AG04450 (cell line): ENCODE results near the gene NOB1. TPM values are rescaled to one million over a fixed set of nuclear protein-coding genes. Genes with fewer than 3 reads are reported as not detected.
A peak's percentile ranks its signal among the peaks of the same experiment; 100 is the strongest.

ENCODE experiments used
- CTCF ChIA-PET: fragments of 300-600, 350-600 bp; formaldehyde crosslinking; extraction: SDS; loops from one replicate; lab custom pipeline; 2022; ENCODE audit warnings: antibody characterized with exemption, inconsistent platforms; lab: Charles Lee
- POLR2A ChIA-PET: fragments of 350-600 bp; formaldehyde crosslinking; extraction: SDS; loops from one replicate; lab custom pipeline; 2021; ENCODE audit warnings: antibody characterized with exemption, inconsistent platforms; lab: Yijun Ruan, JAX
- DNase-seq: peaks from one replicate; pipeline ENCODE4 v3.0.0-alpha.2; 2011; ENCODE audit warnings: low read depth, low spot score
- H3K27ac ChIP-seq: one replicate; pipeline ENCODE4 v1.5.1; 2012; ENCODE audit warnings: low read depth, low read length, control low read depth
- H3K27me3 ChIP-seq: one replicate; pipeline ENCODE4 v1.6.0; 2012; ENCODE audit warnings: low read length; ENCODE audit not compliant: control insufficient read depth, insufficient read depth
- H3K4me3 ChIP-seq: 2 replicates; pipeline ENCODE4 v1.5.1; 2011; ENCODE audit warnings: mild to moderate bottlenecking, low read depth, low read length, control low read depth
- H3K9me3 ChIP-seq: 2 replicates; pipeline ENCODE4 v1.5.1; 2012; ENCODE audit warnings: low read length; ENCODE audit not compliant: control insufficient read depth, insufficient read depth
- CTCF ChIP-seq: IDR thresholded peaks from 2 replicates; pipeline ENCODE4 v1.5.1; 2011; ENCODE audit warnings: low read depth, low read length, control low read depth, inconsistent platforms
- polyA plus RNA-seq: library from polyadenylated mRNA; depleted of rRNA; stranded (reverse); fragments of >200 nt; gene quantifications from 2 replicates; pipeline ENCODE4 v1.2.3, GENCODE V29; 2011

The NOB1 gene
- polyA plus RNA-seq, 1 experiment, result 58.7 TPM

GRCh38 chr16:69709456-69710084, 45.2 kb downstream of the NOB1 start:
- H3K9me3 ChIP-seq, result no peaks in the 10 kb centered on the region
- TF ChIP-seq CTCF, result peak; percentile 60
- H3K27ac ChIP-seq, result no peak overlapping the region
- CTCF ChIA-PET, result interaction anchor here (0.6 to 3.1 kb wide), 11 partner anchors 10 to 314 kb away, joined by 3 to 33 read pairs (median 5); partner anchors contain the start of genes NOB1, NQO1 and WWP2
- DNase-seq, result no peak
- POLR2A ChIA-PET, result no interaction called here
- H3K4me3 ChIP-seq, result no peak overlapping the region
- H3K27me3 ChIP-seq, result no peaks in the 10 kb centered on the region

GRCh38 chr16:69707920-69708683, 46.6 kb downstream of the NOB1 start:
- no peak overlapping the region for H3K27ac ChIP-seq
- ChIA-PET CTCF (interaction anchor here (0.7 to 3.1 kb wide), 7 partner anchors 8 to 312 kb away, joined by 4 to 33 read pairs (median 6); partner anchors contain the start of genes NOB1, NQO1 and WWP2), POLR2A (interaction anchor here (0.6 to 1.4 kb wide), 3 partner anchors 47 to 140 kb away, joined by 4 to 5 read pairs (median 4); partner anchors contain the start of gene NOB1)
- H3K4me3 ChIP-seq, result no peak overlapping the region
- no peaks in the 10 kb centered on the region for H3K9me3 ChIP-seq
- no peak for TF ChIP-seq CTCF
- H3K27me3 ChIP-seq, result no peaks in the 10 kb centered on the region
- DNase-seq, result no peak

GRCh38 chr16:69706975-69707340, 47.8 kb downstream of the NOB1 start:
- no peak overlapping the region for H3K27ac ChIP-seq
- H3K4me3 ChIP-seq, result no peak overlapping the region
- no peaks in the 10 kb centered on the region for H3K9me3 ChIP-seq
- TF ChIP-seq CTCF, result no peak
- CTCF ChIA-PET, result interaction anchor here (1.0 to 1.3 kb wide), 3 partner anchors 48 to 311 kb away, joined by 3 to 5 read pairs (median 5); partner anchors contain the start of gene NOB1
- no peak for DNase-seq
- no peaks in the 10 kb centered on the region for H3K27me3 ChIP-seq
- POLR2A ChIA-PET, result interaction anchor here (0.7 to 1.4 kb wide), 2 partner anchors 48 to 141 kb away, joined by 4 to 5 read pairs; partner anchors contain the start of gene NOB1

- Histone ChIP-seq H3K27ac (no peak overlapping the region), H3K4me3 (no peak overlapping the region), H3K27me3 (no peaks in the 10 kb centered on the region), H3K9me3 (no peaks in the 10 kb centered on the region)
- POLR2A ChIA-PET, result interaction anchor here (1.4 kb wide), 1 partner anchor 48 kb away, joined by 4 read pairs; the partner anchor contains the start of gene NOB1
- no peak for TF ChIP-seq CTCF
- no peak for DNase-seq
- CTCF ChIA-PET, result interaction anchor here (1.0 to 1.3 kb wide), 3 partner anchors 48 to 310 kb away, joined by 3 to 5 read pairs (median 5); partner anchors contain the start of gene NOB1
Observed at GRCh38 chr16:69706256-69706974, 48.3 kb downstream of the NOB1 start.
